GM13977 (cell line): ENCODE results near the gene RHOF.
A peak's percentile ranks its signal among the peaks of the same experiment; 100 is the strongest.

Experiments
- DNase-seq: peaks from one replicate; pipeline ENCODE4 v3.0.0; 2012; ENCODE audit warnings: low spot score
- in situ Hi-C: fragments of 300-500 bp; cut with MboI; formaldehyde crosslinking; loops from one replicate; pipeline ENCODE4 v1.12.0; 2022; ENCODE audit warnings: low sequenced_read_pairs, low pct_unique_long_range_greater_than_20kb, mixed read lengths, inconsistent platforms; ENCODE audit not compliant: unreplicated experiment
- TF ChIP-seq, protein P1 (sequence below): IDR thresholded peaks from 2 replicates; pipeline ENCODE4 v1.5.1; 2012; ENCODE audit warnings: mild to moderate bottlenecking, control low read depth; ENCODE audit not compliant: insufficient read depth; ENCODE audit errors: extremely low read depth, missing control alignments

Gene RHOF

DNA sequence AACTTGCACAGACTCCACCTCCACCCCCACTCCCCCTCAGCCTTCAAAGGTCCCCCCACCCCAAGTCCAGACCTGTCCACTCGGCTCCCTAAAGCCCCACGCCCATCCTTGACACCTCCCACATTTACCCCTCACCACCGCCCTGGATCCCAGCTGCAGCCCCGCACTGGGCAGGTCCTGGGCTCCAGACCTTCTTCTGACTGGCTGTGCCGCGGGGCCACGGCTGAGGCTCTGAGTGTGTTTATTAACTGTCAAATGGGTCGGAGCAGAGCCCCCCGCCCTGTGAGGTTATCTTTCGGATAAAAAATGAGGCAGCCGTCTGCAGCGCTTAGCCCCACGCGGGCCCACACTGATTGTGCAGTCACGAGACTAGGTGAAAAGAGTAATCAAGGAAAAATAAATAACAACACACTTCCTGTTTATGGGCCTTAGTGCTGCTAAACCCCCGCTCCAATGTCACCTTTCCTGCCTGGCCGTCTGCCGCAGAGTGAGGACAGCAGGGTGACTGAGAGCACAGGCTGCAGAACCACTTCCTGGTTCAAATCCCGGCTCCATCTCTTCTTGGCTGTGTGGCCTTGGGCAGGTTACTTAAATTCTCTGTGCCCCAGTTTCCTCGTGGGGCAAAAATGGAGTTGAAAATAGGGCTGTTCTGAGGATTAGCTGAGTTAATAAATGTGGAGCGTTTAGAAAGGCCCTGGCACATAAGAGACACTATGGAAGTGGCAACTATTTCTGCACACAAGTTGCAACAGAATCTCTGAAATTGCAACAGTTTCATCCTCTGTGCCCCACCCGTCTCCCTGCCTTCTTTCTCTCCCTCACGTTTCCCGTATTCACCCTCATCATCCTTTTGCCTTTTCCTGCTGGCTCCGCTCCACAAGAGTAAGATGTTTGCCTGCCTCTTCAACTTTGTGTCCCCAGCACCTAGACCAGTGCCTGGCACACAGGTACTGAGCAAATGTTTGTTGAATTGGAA is 19.7 kb upstream of the RHOF start:
- DNase-seq = no peak
- TF ChIP-seq, protein P1, sequence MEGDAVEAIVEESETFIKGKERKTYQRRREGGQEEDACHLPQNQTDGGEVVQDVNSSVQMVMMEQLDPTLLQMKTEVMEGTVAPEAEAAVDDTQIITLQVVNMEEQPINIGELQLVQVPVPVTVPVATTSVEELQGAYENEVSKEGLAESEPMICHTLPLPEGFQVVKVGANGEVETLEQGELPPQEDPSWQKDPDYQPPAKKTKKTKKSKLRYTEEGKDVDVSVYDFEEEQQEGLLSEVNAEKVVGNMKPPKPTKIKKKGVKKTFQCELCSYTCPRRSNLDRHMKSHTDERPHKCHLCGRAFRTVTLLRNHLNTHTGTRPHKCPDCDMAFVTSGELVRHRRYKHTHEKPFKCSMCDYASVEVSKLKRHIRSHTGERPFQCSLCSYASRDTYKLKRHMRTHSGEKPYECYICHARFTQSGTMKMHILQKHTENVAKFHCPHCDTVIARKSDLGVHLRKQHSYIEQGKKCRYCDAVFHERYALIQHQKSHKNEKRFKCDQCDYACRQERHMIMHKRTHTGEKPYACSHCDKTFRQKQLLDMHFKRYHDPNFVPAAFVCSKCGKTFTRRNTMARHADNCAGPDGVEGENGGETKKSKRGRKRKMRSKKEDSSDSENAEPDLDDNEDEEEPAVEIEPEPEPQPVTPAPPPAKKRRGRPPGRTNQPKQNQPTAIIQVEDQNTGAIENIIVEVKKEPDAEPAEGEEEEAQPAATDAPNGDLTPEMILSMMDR = no peak
- in situ Hi-C loops = no loop called here

DNA sequence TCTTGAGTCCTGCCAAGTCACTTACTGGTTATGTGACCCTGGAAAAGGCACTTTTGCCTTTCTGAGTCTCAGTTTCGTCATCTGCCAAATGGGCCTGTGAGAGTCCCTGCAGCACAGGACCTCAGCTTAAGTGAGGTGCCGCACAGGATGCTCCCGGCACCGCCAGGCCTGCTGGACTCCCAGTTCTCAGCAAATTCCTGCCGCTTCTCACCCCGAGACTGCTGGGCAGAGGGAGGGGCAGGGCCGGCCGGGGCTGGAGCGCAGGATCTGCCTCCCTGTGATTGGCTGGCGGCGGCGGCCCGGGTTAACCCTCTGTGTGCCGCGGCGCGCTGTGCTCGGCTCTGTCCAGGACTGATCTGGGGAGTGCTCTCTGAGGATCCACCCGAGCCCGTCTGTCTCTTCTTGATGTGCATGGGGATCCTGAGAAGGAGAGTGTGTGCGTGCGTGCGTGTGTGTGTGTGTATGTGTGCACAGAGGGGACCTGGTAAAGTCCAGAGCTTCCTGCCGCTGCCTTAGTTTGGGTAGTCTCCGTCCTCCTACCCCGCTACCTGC is 18.9 kb upstream of the RHOF start:
- in situ Hi-C loops = no loop called here
- DNase-seq = peak; percentile 74

DNA sequence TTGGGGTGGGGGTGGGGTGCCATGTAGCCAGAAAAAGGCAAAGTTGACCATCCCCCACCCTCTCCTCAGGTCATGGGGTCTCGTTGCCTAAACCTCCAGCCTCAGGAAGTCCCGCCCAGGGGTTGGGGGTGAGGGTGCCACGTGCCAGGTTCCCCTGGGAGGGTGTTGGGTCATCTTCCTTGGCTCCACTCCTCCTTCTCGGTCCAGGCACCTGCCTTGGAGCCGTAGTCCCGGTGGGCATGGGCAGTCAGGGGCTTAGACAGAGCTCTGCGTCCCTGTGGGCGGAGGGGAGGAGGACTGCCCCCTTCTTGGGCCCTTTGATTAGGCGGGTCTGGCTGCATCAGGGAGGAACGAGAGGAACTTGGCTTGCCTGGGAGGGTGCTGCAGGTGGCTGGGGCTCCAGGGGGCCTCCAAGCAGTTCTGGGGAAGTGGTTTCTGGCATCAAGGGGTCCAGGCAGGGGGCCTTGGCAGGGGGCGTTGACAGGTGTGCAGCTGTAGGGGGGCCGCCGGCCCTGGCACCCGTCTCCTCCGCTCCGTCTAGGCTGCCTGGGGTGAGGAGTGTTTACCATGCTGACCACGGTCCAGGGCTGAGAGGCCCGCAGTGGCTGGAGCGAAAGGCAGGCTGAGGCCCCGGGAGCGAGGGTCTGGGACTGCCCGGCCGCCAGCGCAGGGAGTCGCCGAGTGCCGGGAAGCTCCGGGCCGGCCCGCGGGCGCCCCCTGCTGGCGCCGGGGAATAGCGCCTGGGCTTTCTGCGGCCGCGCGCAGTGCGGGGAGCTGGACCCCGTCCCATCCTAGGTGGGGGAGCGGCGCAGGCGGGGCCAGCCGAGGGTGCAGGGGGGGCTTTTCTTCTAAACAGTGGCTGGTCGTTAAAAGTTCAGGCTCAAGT is 18.2 kb upstream of the RHOF start:
- TF ChIP-seq, protein P1 = peak; percentile 93
- in situ Hi-C loops = no loop called here
- DNase-seq = peak; percentile 94

More for the DNA sequence above, 18.9 kb upstream of the RHOF start:
- TF ChIP-seq, protein P1 = no peak

DNA sequence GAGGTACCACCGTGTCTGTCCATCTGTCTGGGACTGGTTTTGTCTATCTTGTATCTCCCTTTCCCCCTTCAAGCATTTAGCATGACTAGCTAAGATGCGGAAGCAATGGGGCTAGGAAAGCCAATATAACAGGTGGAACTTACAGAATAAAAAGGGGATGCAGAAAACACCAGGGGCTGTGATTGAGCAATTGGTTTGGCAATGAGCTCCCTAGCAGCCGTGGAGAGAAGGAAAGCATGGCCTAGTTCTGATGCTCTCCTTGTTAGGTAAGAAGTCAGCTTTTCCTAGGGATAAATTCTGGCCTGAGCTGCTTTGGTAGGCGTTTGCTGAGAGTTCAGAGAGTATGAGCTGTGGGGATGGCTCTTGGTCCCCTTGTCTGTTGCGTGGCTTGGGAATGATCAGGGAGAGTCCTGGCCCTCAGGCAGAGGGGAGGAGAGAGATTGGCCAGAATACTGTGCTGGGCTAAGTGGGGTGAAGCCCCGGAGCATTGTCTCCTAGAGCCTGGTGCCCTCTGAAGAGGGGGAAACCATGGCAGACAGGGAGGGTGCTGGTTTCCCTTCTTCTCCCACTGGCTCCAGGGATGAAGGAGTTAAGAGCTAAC is 17.4 kb upstream of the RHOF start:
- no peak for DNase-seq
- in situ Hi-C loops = no loop called here
- TF ChIP-seq, protein P1 = no peak

DNA sequence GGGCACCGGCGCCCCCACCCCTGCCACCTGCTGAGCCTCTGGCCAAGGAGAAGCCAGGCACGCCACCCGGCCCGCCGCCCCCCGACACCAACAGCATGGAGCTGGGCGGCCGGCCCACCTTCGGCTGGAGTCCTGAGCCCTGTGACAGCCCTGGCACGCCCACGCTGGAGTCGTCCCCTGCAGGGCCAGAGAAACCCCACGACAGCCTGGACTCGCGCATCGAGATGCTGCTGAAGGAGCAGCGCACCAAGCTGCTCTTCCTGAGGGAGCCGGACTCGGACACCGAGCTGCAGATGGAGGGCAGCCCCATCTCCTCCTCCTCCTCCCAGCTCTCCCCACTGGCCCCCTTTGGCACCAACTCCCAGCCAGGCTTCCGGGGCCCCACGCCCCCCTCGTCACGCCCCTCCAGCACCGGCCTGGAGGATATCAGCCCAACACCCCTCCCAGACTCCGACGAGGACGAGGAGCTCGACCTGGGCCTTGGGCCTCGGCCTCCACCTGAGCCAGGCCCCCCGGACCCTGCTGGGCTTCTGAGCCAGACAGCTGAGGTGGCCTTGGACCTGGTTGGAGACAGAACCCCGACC is 16.8 kb upstream of the RHOF start:
- TF ChIP-seq, protein P1 = no peak
- in situ Hi-C loops = no loop called here
- DNase-seq = no peak

DNA sequence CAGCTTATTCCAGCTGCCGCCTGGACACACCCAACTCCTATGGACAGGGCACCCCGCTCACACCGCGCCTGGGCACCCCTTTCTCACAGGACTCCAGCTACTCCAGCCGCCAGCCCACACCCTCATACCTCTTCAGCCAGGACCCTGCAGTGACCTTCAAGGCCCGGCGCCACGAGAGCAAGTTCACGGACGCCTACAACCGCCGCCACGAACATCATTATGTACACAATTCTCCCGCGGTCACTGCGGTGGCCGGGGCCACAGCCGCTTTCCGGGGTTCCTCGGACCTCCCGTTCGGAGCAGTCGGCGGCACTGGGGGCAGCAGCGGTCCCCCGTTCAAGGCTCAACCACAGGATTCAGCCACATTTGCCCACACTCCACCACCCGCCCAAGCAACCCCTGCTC is 16.2 kb upstream of the RHOF start:
- in situ Hi-C loops = no loop called here
- TF ChIP-seq, protein P1 = no peak
- DNase-seq = no peak
